Keratinocyte (primary cell): Measurements from ENCODE around the gene KCTD21. TPM values are rescaled to one million over a fixed set of nuclear protein-coding genes. Genes with fewer than 3 reads are reported as not detected.
A peak's percentile ranks its signal among the peaks of the same experiment; 100 is the strongest.

ENCODE experiments used
- DNase-seq: peaks from one replicate; pipeline ENCODE4 v3.0.0-alpha.2; 2011; ENCODE audit warnings: low read depth, missing footprints, low spot score
- FAIRE-seq: peaks from 2 replicates; lab custom pipeline; 2011; peaks lifted over from hg19 to GRCh38; lab: Jason Lieb, UNC
- H2AFZ ChIP-seq: 2 replicates; pipeline ENCODE4 v1.6.0; 2012; ENCODE audit warnings: low read length, control low read depth, inconsistent platforms; ENCODE audit not compliant: control insufficient read depth
- H3K27ac ChIP-seq: 2 replicates; pipeline ENCODE4 v1.5.1; 2011; ENCODE audit warnings: low read length; ENCODE audit not compliant: control insufficient read depth, insufficient read depth
- H3K27me3 ChIP-seq: 3 replicates; pipeline ENCODE4 v1.6.0; 2011; ENCODE audit warnings: low read length; ENCODE audit not compliant: control insufficient read depth, insufficient read depth; ENCODE audit errors: extremely low read depth
- H3K36me3 ChIP-seq, 2 experiments: 2 replicates in 1 of 2; 3 replicates in 1 of 2; pipeline ENCODE4 v1.5.1; 2011; ENCODE audit warnings: low read length in 2 of 2, mild to moderate bottlenecking in 1 of 2; ENCODE audit not compliant: control insufficient read depth in 2 of 2, insufficient read depth in 2 of 2; ENCODE audit errors: extremely low read depth in 1 of 2
- H3K4me1 ChIP-seq: 3 replicates; pipeline ENCODE4 v1.5.1; 2011; ENCODE audit warnings: low read length; ENCODE audit not compliant: control insufficient read depth, insufficient read depth; ENCODE audit errors: extremely low read depth
- H3K4me2 ChIP-seq: 3 replicates; pipeline ENCODE4 v1.6.0; 2011; ENCODE audit warnings: low read depth, low read length; ENCODE audit not compliant: control insufficient read depth, insufficient read depth; ENCODE audit errors: extremely low read depth
- H3K4me3 ChIP-seq, 3 experiments: fragments of 200-600 bp in 1 of 3; sonication (generic) in 1 of 3; 2 replicates in 2 of 3; 3 replicates in 1 of 3; pipeline ENCODE4 v1.5.1; 2011 to 2016; ENCODE audit warnings: low read length in 3 of 3, mild to moderate bottlenecking in 3 of 3, control low read depth in 2 of 3, inconsistent platforms in 1 of 3, low read depth in 1 of 3, mixed read lengths in 1 of 3, mixed run types in 1 of 3, moderate library complexity in 1 of 3; ENCODE audit not compliant: control insufficient read depth in 2 of 3, insufficient read depth in 2 of 3; ENCODE audit errors: extremely low read depth in 1 of 3
- H3K79me2 ChIP-seq: 2 replicates; pipeline ENCODE4 v1.6.0; 2012; ENCODE audit warnings: low read length; ENCODE audit not compliant: control insufficient read depth, insufficient read depth
- H3K9ac ChIP-seq: 3 replicates; pipeline ENCODE4 v1.6.0; 2011; ENCODE audit warnings: low read length; ENCODE audit not compliant: control insufficient read depth, insufficient read depth; ENCODE audit errors: extremely low read depth
- H3K9me1 ChIP-seq: 3 replicates; pipeline ENCODE4 v1.6.0; 2011; ENCODE audit warnings: low read length; ENCODE audit not compliant: control insufficient read depth, insufficient read depth; ENCODE audit errors: extremely low read depth
- H3K9me3 ChIP-seq: 2 replicates; pipeline ENCODE4 v1.5.1; 2012; ENCODE audit warnings: low read depth, low read length; ENCODE audit not compliant: control insufficient read depth
- H4K20me1 ChIP-seq: 3 replicates; pipeline ENCODE4 v1.6.0; 2011; ENCODE audit warnings: low read length; ENCODE audit not compliant: control insufficient read depth, insufficient read depth; ENCODE audit errors: extremely low read depth
- CTCF ChIP-seq, 3 experiments: IDR thresholded peaks in 1 of 3; conservative IDR thresholded peaks in 1 of 3; optimal IDR thresholded peaks in 1 of 3; 2 replicates in 2 of 3; 3 replicates in 1 of 3; pipeline versions ENCODE3 to v1.5.1; 2011; ENCODE audit warnings: low read length in 3 of 3, mild to moderate bottlenecking in 3 of 3, moderate library complexity in 2 of 3, control low read depth in 1 of 3, inconsistent platforms in 1 of 3; ENCODE audit not compliant: insufficient read depth in 2 of 3; ENCODE audit errors: extremely low read depth in 1 of 3
- EZH2 ChIP-seq: IDR thresholded peaks from one replicate; pipeline ENCODE4 v1.6.1; 2012; ENCODE audit warnings: inconsistent platforms, mild to moderate bottlenecking, low read length, moderate library complexity
- dilution Hi-C: fragments of 300-500 bp; cut with MboI; formaldehyde crosslinking; loops from one replicate; pipeline ENCODE4 v1.7.0; 2020; ENCODE audit warnings: low sequenced_read_pairs; ENCODE audit not compliant: extremely low pct_ligation_motif_present
- polyA plus RNA-seq, 5 experiments: library from polyadenylated mRNA; depleted of rRNA in 3 of 5; stranded (reverse) in 3 of 5; stranded (forward) in 1 of 5; unstranded in 1 of 5; fragments of >200 nt; gene quantifications; 1 replicate in 1 of 5; 2 replicates in 3 of 5; 3 replicates in 1 of 5; pipeline versions ENCODE4 v1.2.1 to v1.2.3, GENCODE V29; 2011 to 2012; ENCODE audit warnings: missing spikeins in 2 of 5, low read depth in 1 of 5, low replicate concordance in 1 of 5

KCTD21 gene
- polyA plus RNA-seq, 1 donor (not counting 4 experiments of a cell fraction or from before 2014, with no cell fraction given) = 10.4 TPM

DNA sequence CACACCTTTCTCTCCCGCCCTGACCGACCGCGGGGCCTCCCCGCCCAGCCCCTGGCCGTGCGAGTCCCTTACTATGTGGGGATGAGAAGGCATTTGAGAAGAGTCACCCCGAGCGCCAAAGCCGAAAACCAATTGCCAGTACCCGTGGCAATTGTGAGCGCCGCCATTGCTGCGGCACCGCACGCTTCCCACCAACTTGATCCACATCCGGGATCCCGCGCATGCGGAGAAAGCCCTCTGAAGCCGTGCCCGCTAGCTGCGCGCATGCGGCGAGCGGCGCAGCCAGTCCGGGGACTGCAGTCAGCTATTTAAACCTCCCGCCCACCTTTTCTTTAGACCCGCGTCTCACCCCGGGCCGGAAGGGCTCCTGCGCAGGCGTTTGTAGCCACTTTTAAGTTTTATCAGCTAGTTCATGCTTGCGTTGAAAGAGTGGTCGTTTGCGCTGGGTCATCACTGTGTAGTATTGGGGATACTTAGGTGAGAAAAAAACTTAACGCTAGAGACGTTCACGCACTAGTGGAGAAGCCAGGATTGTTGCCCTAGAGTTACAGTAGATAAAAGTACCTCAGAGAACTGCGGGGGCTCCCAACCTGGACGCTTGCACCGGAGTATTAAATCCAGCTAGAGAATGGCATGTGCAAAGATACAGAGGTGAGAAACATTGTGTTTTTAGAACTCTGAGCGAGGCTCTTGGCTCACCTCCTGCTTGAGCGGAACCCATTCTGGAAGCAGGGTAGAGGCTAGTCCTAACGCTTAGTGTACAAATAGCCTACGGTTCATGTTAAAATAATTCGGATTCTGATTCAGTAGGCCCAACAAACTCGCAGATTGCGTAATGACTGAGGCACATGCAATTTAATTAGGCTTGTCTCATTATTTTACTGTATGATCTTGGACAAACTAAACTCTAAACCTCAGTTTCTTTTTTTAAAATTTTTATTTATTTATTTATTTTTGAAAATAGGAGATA lies 48.7 kb downstream of the KCTD21 start, which contains the start of gene ALG8:
Gene ALG8 (minus strand): TSS at position 205 of the 970 bp plus-strand sequence. CDS start 38 bp downstream, at position 167.
- Histone ChIP-seq H3K4me2 (peak within 1 kb of the TSS; percentile 79), H3K27me3 (no peaks in the 10 kb centered on the region), H3K4me3 (peak within 1 kb of the TSS; percentile 77 to 98 (median 87)), H3K4me1 (peaks cover 17% of the 10 kb centered on the region), H3K36me3 (no peaks in the 10 kb centered on the region), H3K9ac (peak within 1 kb of the TSS; percentile 96), H3K27ac (peak within 1 kb of the TSS; percentile 92), H3K9me1 (no peaks in the 10 kb centered on the region), H3K79me2 (peaks cover 40% of the 10 kb centered on the region), H2AFZ (peak within 1 kb of the TSS; percentile 100), H4K20me1 (no peaks in the 10 kb centered on the region), H3K9me3 (no peaks in the 10 kb centered on the region)
- peak; percentile 26 for DNase-seq
- dilution Hi-C loops = no loop called here
- peak; percentile 64 for FAIRE-seq
- no peak for TF ChIP-seq CTCF (optimal IDR thresholded peaks at IDR 0.05 in 1 of 3, IDR thresholded peaks at IDR 0.05 in 1 of 3, conservative IDR thresholded peaks at IDR 0.05 in 1 of 3; ENCODE audit: extremely low read depth in 1 of 3, insufficient read depth in 2 of 3, low read length in 3 of 3)
- no peak for TF ChIP-seq EZH2

- peaks cover 43% of the 10 kb centered on the region for H3K79me2 ChIP-seq
- H4K20me1 ChIP-seq = no peaks in the 10 kb centered on the region
- peak overlapping the region; percentile 93 for H2AFZ ChIP-seq
- H3K4me2 ChIP-seq = peak overlapping the region; percentile 79
- H3K4me3 ChIP-seq = peak overlapping the region; percentile 77 to 98 (median 87)
- H3K27ac ChIP-seq = peak overlapping the region; percentile 92
- H3K36me3 ChIP-seq = no peaks in the 10 kb centered on the region
- FAIRE-seq = no peak
- no peak for DNase-seq
- dilution Hi-C loops = no loop called here
- no peaks in the 10 kb centered on the region for H3K9me3 ChIP-seq
- no peaks in the 10 kb centered on the region for H3K9me1 ChIP-seq
- no peaks in the 10 kb centered on the region for H3K27me3 ChIP-seq
- H3K9ac ChIP-seq = peak overlapping the region; percentile 96
- TF ChIP-seq EZH2 (no peak), CTCF (optimal IDR thresholded peaks at IDR 0.05 in 1 of 3, IDR thresholded peaks at IDR 0.05 in 1 of 3, conservative IDR thresholded peaks at IDR 0.05 in 1 of 3; ENCODE audit: extremely low read depth in 1 of 3, insufficient read depth in 2 of 3, low read length in 3 of 3) (peak in 1 of 3 experiments; percentile 10)
- H3K4me1 ChIP-seq = peaks cover 17% of the 10 kb centered on the region
These were observed 49.6 kb downstream of the KCTD21 start for GRCh38 chr11:78138694-78139421.
